GM12872 (cell line): ENCODE measurements around the gene CDON.

Experiments
- CTCF ChIP-seq: IDR thresholded peaks from 3 replicates; pipeline ENCODE4 v1.5.1; 2011; ENCODE audit warnings: low read depth, mild to moderate bottlenecking, low read length, moderate library complexity; ENCODE audit not compliant: insufficient read depth

CDON gene

GRCh38 chr11:125975634-125976033, 87.0 kb downstream of the CDON start:
- no peak for TF ChIP-seq CTCF

GRCh38 chr11:125974284-125974683, 88.4 kb downstream of the CDON start:
- TF ChIP-seq CTCF: no peak

GRCh38 chr11:125971618-125972017, 91.0 kb downstream of the CDON start:
- no peak for TF ChIP-seq CTCF

GRCh38 chr11:125968354-125968753, 94.3 kb downstream of the CDON start:
- TF ChIP-seq CTCF: no peak

- no peak for TF ChIP-seq CTCF
Measured at GRCh38 chr11:125967515-125967914, 95.2 kb downstream of the CDON start.

- TF ChIP-seq CTCF: no peak
Measured at GRCh38 chr11:125960771-125961170, 101.9 kb downstream of the CDON start.

- TF ChIP-seq CTCF: no peak
Measured at GRCh38 chr11:125959931-125960330, 102.7 kb downstream of the CDON start.

GRCh38 chr11:125959511-125959910, 103.2 kb downstream of the CDON start:
- no peak for TF ChIP-seq CTCF
